Head of caudate nucleus (tissue), 42 donors: ENCODE measurements around the gene EEF1A2.
A peak's percentile ranks its signal among the peaks of the same experiment; 100 is the strongest.

Experiments
- DNase-seq, 42 donors: peaks; one replicate each; pipeline versions ENCODE4 v3.0.0 to v3.0.0-alpha.2; 2020 to 2021; ENCODE audit warnings: mixed read lengths in 7 of 42
- intact Hi-C: fragments of 100-400 bp; cut with DNase I; formaldehyde crosslinking; loops from one replicate; pipeline ENCODE4 v1.15.0; 2022

The EEF1A2 gene

DNA sequence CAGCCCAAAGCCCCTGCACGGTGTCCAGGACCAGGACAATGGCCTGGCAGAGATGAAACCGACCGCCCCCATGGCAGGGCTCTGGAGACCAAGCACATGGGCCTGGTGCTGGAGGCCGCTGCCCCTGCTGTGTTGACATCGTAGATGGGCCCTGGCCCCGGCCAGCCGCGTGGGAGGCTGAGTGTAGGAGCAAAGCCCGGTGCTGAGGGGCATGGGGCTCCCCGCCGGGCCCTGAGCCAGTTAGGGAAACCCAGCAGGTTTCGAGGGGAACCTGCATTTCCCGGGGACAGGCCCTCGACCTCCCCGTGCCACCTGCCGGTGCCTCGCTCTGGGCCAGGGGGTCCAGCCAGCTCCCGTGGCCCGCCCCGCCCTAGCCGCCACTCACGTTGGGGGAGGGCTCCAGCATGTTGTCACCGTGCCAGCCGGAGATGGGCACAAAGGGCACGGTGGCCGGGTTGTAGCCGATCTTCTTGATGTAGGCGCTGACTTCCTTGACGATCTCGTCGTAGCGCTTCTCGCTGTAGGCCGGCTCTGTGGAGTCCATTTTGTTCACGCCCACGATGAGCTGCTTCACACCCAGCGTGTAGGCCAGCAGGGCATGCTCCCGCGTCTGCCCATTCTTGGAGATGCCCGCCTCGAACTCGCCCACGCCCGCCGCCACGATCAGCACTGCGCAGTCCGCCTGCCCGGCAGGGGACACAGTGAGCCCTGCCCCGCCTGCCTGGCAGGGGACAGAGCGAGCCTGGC, 4.3 kb downstream of the EEF1A2 start:
- intact Hi-C loops: no loop called here
- no peak for DNase-seq

DNA sequence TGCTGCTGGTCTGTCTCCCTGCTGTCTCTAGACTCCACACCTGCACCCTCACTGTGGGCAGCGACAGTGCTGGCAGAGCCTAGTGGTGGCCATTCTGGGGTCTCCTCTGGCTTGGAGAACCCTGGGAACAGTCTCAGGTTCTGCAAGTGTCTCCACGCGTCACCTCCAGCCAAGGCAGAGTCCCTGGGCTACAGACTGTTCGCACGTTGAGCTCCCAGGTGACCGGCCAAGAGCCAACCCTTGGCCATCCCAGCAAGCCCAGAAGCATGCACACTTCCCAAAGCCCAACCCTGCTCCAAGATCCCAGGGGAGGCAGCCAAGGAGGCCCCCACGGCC, 4.8 kb downstream of the EEF1A2 start:
- intact Hi-C loops: no loop called here

DNA sequence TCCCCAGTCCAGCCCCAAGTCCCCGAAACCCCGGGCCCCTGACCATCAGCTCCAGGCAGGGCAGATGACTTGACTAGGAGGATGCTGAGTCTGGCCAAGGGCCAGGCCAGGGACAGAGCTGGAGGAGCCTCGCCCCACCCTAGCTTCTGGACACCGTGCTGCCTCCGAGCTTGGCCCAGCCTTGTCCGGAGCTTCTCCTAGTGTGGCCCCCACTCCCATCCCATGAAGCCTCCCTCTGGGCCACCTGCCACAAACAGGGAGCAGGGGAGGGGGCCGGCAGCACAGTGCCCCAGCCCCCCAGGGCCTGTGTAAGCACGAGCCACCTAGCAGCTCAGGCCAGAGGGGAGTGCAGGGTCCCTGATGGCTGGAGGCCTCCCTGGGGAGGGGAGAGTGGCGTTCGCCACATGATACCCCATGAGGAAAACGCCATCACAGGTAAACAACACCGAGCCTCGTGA, 5.3 kb downstream of the EEF1A2 start:
- no peak for DNase-seq
- intact Hi-C loops: no loop called here

More for the DNA sequence above, 4.8 kb downstream of the EEF1A2 start:
- no peak for DNase-seq

DNA sequence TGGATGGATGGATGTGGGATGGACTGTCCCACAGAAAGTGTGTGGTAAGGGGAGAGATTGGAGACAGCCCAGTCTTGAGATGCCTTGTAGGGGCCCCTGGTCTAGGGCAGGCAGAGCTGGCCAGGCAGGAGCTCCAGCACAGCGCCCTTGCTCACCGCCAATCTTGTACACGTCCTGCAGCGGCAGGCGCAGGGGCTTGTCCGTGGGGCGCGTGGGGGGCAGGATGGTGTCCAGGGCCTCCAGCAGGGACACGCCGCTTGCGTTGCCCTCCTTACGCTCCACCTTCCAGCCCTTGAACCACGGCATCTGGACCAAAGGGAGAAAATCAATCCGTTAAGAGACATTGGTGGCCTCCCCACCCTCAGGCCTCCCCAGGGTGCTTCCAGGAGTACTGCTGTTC, 5.9 kb downstream of the EEF1A2 start:
- DNase-seq: no peak
- intact Hi-C loops: no loop called here

DNA sequence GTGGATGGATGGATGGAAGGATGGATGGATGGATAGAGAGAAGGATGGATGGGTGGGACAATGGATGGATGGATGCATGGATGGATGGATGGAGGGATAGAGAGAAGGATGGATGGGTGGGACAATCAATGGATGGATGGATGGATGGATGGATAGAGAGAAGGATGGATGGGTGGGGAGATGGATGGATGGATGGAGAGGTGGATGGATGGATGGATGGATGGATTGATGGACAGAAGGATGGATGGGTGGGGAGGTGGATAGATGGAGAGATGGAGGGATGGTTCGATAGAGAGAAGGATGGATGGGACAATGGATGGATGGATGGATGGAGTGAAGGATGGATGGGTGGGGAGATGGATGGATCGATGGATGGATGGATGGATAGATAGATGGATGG, 6.4 kb downstream of the EEF1A2 start:
- intact Hi-C loops: no loop called here
- DNase-seq: no peak

DNA sequence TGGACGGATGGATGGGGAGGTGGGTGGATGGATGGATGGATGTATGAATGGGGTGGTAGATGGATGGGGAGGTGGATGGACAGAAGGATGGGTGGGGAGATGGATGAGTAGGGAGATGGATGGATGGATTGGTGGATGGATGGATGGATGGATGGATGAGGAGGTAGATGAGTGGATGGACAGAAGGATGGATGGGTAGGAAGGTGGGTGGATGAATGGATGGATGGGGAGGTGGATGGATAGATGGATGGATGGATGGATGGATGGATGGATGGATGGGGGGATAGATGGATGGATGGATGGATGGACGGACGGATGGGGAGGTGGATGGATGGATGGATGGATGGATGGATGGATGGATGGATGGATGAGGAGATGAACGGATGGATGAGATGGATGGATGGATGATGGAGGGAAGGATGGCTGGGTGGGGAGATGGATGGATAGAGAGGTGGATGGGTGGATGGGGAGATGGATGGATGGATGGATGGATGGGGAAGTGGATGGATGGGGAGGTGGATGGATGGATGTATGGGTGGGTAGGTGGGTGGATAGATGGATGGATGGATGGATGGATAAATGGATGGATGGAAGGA, 7.2 kb downstream of the EEF1A2 start:
- intact Hi-C loops: no loop called here
- DNase-seq: no peak

DNA sequence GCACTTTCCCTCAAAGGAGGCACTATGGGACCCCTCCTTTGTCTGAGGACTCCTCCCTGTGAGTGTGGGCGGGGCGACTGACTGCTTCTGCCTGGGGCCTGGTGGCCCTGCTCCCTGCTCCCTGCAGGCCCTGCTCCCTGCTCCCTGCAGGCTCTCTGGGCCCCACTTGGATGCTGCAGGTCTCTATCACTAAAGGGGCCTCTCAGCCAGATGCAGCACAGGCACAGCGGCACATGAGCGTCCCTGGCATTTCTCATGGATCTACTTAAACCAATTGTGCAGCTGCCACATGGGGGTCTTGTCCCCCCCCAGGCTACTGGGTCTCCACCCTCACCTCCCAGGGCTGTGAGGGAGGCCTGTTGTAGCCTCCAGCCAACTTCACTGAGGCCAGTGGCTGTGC, 7.8 kb downstream of the EEF1A2 start:
- intact Hi-C loops: no loop called here
- DNase-seq: peak in 1 of 42 donors; percentile 2

DNA sequence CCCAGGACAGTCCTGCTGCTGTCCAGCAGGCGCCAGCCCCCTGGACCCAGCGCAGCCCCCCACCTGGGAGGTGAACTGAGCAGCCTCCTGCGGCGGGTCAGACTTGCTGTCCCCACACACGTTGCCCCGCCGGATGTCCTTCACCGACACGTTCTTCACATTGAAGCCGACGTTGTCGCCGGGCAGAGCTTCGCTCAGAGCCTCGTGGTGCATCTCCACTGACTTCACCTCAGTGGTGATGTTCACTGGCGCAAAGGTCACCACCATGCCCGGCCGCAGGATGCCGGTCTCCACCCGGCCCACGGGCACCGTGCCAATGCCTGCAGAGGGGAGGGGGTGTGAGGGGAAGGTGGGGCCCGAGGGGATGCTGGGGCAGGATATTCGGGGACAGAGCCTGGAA, 8.5 kb downstream of the EEF1A2 start:
- DNase-seq: peak in 1 of 42 donors; percentile 1
- intact Hi-C loops: no loop called here

DNA sequence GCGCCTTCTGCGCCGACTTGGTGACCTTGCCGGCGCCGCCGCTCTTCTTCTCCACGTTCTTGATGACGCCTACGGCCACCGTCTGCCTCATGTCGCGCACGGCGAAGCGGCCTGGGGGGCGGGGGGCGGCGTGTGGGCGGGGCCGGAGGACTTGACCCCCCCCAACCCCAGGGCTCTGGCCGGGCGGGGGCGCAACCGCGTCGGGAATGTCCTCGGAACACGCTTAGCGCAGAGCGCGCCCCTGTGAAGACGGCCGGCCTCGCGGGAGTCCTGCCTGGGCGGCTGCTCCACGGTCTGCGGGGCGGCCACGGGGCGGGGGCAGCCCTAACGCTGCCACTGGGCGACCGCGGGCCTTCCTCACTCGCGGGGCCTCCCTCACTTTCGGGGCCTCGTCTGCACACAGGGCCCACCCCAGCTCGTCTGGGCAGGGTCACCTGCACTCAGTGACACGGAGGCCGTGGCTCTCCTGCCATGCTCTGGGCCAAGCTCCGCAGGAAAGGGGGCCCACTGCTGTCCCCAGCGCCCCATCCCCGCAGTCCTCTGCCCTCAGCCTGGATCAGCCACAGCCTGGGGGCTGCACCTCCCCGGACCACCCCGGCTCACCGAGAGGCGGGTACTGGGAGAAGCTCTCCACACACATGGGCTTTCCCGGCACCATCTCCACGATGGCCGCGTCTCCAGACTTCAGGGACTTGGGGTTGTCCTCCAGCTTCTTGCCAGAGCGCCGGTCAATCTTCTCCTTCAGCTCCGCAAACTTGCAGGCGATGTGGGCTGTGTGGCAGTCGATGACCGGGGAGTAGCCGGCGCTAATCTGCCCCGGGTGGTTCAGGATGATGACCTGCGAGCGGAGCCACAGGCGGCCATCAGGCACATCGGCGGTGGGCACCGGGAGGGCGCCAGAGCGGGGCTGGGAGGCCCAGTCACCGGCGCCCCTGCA, 10.3 kb downstream of the EEF1A2 start:
- DNase-seq: no peak
- intact Hi-C loops: no loop called here

DNA sequence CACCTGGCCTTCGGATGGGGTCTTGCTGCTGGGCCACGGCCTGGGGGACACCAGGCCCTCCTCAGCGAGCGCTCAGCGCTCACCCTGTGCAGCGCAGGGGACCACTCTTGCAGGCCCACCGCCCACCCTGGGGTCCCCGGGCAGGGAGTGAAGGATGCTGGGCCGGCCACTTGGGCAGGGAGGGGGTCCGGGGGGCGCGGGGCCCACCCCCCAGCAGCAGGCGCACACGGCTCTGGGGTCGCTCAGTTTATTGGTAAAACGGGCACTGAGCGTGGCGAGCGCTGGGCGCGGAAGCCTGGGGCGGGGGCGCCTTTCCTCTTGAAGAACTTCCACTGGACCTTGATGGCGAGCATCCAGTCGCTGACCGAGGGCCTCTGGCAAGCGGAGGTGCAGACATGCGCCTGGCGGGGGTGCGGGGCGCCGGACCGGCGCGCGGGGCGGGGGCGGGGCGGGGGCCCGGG, 11.1 kb downstream of the EEF1A2 start:
- DNase-seq: no peak
- intact Hi-C loops: no loop called here

DNA sequence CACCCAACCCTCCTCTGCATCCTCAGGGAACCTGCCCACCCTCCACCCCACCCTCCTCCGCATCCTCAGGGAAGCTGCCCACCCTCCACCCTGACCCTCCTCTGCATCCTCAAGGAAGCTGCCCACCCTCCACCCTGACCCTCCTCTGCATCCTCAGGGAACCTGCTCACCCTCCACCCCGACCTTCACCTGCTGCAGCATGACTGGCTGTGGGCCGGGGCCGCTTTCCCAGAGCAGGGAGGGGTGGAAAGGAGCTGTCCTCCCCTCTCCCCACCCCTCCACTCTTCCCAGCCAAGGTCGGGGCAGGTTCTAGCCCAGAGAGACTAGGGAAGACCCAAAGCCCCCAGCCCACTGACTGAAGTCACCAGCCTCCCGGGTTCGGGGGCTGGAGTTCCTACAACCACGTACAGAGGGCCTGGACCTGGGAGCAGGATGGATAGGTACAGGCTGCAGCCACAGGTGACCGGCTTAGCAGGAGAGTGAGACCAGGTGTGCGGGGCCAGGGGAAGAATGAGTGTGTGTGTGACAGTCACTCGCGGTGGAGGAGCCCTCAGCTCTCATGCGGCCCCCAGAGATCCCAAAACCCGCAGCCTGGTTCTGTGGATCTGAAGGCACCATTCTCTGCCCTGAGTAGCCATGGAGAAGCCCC, 11.6 kb downstream of the EEF1A2 start:
- intact Hi-C loops: no loop called here

DNA sequence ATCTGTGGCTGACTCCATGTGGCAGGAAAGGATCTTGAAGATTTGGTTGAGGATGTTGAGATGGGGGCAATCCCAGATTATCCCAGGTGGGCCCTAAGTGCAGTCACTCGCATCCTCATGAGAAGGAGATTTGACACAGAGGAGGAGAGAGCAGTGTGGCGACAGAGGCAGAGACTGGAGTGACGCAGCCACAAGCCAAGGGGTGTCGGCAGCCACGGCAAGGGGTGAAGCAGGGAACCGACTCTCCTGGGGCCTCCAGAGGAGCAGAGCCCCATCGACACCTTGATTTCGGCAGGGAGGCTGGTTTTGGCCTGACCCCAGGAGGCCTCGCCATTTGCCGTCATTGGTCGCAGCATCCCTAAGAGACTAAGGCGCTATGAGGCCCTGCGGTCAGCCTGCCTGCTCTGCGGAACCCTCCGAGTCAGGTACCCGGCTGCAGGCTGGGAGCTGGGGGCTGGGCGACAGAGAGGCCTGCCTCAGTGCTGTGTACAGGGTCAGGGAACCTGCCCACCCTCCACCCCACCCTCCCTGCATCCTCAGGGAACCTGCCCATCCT, 12.5 kb downstream of the EEF1A2 start:
- intact Hi-C loops: no loop called here
- DNase-seq: peak in 1 of 42 donors; percentile 3

More for the DNA sequence above, 11.6 kb downstream of the EEF1A2 start:
- DNase-seq: no peak

DNA sequence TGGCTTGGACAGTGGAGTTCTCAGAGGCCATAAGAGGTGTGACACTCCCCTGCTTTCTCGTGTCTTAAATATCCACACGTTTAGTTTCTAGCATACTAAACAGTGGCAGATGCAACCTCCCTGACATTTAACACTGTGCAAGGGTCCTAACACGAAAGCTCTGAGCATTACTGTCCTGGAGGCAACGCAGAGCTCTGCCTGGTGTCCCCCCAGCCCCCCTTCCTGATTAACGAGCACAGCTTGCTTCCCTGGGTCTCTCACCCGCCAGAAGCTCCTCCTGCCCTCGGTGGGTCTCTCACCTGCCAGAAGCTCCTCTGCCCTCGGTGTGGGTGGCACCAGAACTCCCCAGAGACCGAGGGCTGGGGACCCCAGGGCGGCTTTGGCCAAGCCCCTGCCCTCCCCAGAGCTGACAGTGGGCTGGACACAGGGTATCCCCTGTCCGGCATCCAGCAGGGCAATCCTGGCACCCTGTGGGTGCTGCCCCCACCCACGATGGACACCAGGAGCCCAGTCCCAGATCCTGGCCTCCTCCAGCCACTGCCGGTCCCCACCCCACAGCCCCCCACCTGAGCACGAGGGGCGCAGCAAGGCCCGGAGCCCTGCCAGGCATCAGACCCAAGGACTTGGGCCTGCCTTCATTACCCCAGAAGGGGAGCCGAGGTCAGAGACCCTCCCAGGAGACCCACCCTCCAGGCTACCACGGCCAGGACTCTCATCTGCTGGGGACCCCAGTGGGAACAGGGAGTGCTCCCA, 14.1 kb downstream of the EEF1A2 start:
- intact Hi-C loops: no loop called here
- no peak for DNase-seq

DNA sequence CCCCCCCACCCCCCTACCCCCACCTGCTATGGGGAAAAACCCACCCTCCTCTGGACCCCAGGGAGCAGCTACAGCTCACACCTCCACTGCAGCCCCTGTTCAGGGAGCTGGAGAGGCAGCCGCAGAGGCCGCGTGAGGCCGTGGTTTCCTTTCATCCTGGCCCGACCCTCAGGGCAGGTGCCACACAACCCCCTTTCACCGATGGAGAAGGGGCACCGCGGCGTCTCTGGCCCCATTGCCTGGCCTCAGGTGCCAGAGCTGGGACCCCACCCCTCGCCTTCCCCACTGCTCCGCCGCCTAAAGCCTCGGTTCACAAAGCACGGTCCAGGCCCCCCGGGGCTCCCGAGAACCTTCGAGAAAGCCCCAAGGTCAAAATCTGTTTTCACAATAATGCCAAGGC, 14.6 kb downstream of the EEF1A2 start:
- no peak for DNase-seq
- intact Hi-C loops: no loop called here

DNA sequence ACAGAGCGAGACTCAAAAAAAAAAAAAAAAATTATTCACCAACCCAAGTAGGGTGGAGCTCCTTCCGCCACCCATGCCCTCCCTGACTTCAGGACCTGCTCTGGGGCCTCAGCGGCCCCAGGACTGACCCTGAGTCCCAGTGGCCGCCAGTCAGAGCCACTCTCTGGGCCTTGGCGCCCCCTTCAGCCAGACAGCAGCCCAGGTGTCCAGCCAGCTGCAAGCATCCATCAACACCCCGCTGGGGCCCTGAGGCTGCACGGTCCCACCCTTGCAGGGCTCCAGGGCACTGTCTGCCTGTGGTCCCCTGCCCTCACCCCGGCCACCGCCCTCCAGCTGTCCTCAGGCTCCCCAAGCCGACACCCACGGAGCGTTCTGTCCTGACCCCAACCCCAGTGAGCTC, 15.0 kb downstream of the EEF1A2 start:
- DNase-seq: no peak
- intact Hi-C loops: no loop called here

DNA sequence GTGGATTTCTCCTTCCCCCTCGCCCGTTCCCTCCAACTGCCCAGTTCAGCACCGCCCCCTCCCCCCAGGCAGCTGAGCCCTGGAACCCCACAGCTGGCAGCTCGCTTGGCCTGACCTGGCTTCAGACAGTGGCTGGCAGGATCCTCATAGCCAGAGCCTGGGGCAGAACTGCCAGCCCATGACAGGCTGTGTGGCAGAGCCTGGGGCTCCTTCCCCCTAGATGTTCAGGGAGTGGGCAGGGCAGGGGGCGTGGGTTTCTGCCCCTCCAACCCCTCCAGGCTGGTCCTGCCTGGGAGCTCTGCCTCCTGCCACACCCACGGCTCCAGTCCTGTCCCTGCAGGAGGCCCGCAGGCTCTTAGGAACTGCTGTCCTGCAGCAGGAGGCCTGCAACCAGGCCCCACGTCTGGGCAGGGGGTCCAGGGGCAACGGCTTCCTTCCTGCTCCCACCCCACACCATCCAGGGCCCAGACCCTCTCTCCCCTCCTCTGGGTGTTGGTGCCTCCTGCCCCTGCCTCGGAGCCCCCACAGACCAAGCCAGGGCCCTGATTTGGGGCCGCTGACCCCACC, 16.8 kb downstream of the EEF1A2 start:
- DNase-seq: no peak
- intact Hi-C loops: no loop called here

DNA sequence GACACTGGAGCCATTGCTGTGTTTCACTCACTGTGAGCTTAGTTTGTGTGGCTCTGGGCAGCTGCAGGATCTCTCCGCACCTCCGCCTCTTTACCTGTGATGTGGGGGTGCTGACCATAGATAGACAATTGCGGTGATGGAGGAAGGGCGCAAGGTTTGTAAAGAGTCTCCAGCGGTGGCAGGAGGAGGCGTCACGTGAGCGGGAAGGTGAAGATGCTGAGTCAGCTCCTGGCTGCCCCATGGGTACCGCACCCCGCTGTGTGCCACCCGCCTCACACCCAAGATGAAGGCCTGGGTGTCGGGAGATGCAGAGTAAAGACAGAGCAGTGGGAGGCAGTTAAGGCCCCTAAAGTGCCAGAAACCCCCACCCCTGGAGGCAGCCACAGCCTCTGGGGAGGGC, 17.4 kb downstream of the EEF1A2 start:
- no peak for DNase-seq
- intact Hi-C loops: no loop called here
